ENCODE measurements around the gene DCK.

GRCh38 chr4:70996018-70996360 lies 2.5 kb downstream of the DCK start:
- TF ChIP-seq CTCF (IDR thresholded peaks at IDR 0.05) (no peak), EZH2 (IDR thresholded peaks at IDR 0.05; ENCODE audit: borderline replicate concordance, insufficient read depth, low read depth, low read length, poor library complexity, severe bottlenecking) (no peak)
